HepG2 (cell line): Measurements from ENCODE around the gene API5. TPM values are rescaled to one million over a fixed set of nuclear protein-coding genes. Genes with fewer than 3 reads are reported as not detected.
A peak's percentile ranks its signal among the peaks of the same experiment; 100 is the strongest.

Experiments used
- AHR ChIP-seq: IDR thresholded peaks from 2 replicates; pipeline ENCODE4 v1.6.1; 2018; ENCODE audit warnings: missing genetic modification reagents, missing compliant biosample characterization
- CEBPZ ChIP-seq: IDR thresholded peaks from 2 replicates; pipeline ENCODE4 v1.6.1; 2012; ENCODE audit warnings: low read length, improper control_type of control experiment
- HIVEP1 ChIP-seq: sonication (generic); formaldehyde crosslinking; IDR thresholded peaks from 2 replicates; pipeline ENCODE4 v1.4.0; 2020; ENCODE audit warnings: mild to moderate bottlenecking, missing genetic modification reagents
- MATR3 ChIP-seq: sonication (generic); formaldehyde crosslinking; IDR thresholded peaks from 2 replicates; pipeline ENCODE4 v1.4.0; 2020; ENCODE audit warnings: missing genetic modification reagents
- MED8 ChIP-seq: sonication (generic); formaldehyde crosslinking; IDR thresholded peaks from 2 replicates; pipeline ENCODE4 v1.8.1; 2023; ENCODE audit warnings: mild to moderate bottlenecking, missing genetic modification reagents; ENCODE audit not compliant: insufficient replicate concordance
- NFE2L2 ChIP-seq: fragments of 150-350 bp; IDR thresholded peaks from 2 replicates; pipeline ENCODE4 v1.6.1; 2014; ENCODE audit warnings: low read length
- NR0B2 ChIP-seq: sonication (generic); formaldehyde crosslinking; IDR thresholded peaks from 2 replicates; pipeline ENCODE4 v1.4.0; 2020; ENCODE audit warnings: mild to moderate bottlenecking, missing genetic modification reagents
- NR3C1 ChIP-seq: sonication (generic); formaldehyde crosslinking; IDR thresholded peaks from 2 replicates; pipeline ENCODE4 v1.4.0; 2020; ENCODE audit warnings: missing genetic modification reagents
- PHF5A ChIP-seq: IDR thresholded peaks from one replicate; pipeline ENCODE4 v1.6.1; 2018; ENCODE audit warnings: low read depth, missing genetic modification reagents; ENCODE audit not compliant: unreplicated experiment
- SNAPC5 ChIP-seq: sonication (generic); formaldehyde crosslinking; IDR thresholded peaks from 2 replicates; pipeline ENCODE4 v1.8.1; 2023; ENCODE audit warnings: mild to moderate bottlenecking, missing genetic modification reagents, borderline replicate concordance
- STAT5B ChIP-seq: sonication (generic); formaldehyde crosslinking; IDR thresholded peaks from 2 replicates; pipeline ENCODE4 v1.4.0; 2020; ENCODE audit warnings: missing genetic modification reagents
- STAT6 ChIP-seq: sonication (generic); formaldehyde crosslinking; IDR thresholded peaks from 2 replicates; pipeline ENCODE4 v1.4.0; 2020; ENCODE audit warnings: missing genetic modification reagents, mild to moderate bottlenecking, borderline replicate concordance
- TBX2 ChIP-seq: sonication (generic); formaldehyde crosslinking; IDR thresholded peaks from 2 replicates; pipeline ENCODE4 v1.5.0; 2020; ENCODE audit warnings: missing genetic modification reagents, mild to moderate bottlenecking, borderline replicate concordance
- ZIK1 ChIP-seq: sonication (generic); formaldehyde crosslinking; IDR thresholded peaks from 2 replicates; pipeline ENCODE4 v1.5.0; 2020; ENCODE audit warnings: mild to moderate bottlenecking, low read depth, missing genetic modification reagents, borderline replicate concordance
- ZKSCAN8 ChIP-seq: IDR thresholded peaks from 2 replicates; pipeline ENCODE4 v1.6.1; 2016; ENCODE audit warnings: borderline replicate concordance, missing genetic modification reagents, missing compliant biosample characterization
- ZNF136 ChIP-seq: sonication (generic); formaldehyde crosslinking; IDR thresholded peaks from 2 replicates; pipeline ENCODE4 v1.8.1; 2022; ENCODE audit warnings: low read depth, mild to moderate bottlenecking, moderate library complexity, missing genetic modification reagents
- ZNF33B ChIP-seq: sonication (generic); formaldehyde crosslinking; IDR thresholded peaks from 2 replicates; pipeline ENCODE4 v1.5.1; 2020; ENCODE audit warnings: mild to moderate bottlenecking, missing genetic modification reagents
- ZNF367 ChIP-seq: sonication (generic); formaldehyde crosslinking; IDR thresholded peaks from 2 replicates; pipeline ENCODE4 v1.4.0; 2020; ENCODE audit warnings: missing genetic modification reagents, borderline replicate concordance
- polyA plus RNA-seq, 8 experiments: library from polyadenylated mRNA; depleted of rRNA in 3 of 8; stranded (reverse) in 7 of 8; unstranded in 1 of 8; fragments of >200 nt; fragmentation: Illumina TruSeq in 4 of 8; extraction: Trizol in 4 of 8; gene quantifications; 2 replicates each; pipeline versions ENCODE4 v1.2.1 to v1.2.3, GENCODE V29; 2011 to 2016; ENCODE audit warnings: low read depth in 4 of 8, missing spikeins in 1 of 8, mixed read lengths in 1 of 8; ENCODE audit not compliant: insufficient read depth in 1 of 8
- total RNA-seq, 5 experiments: library from RNA; depleted of rRNA; stranded (reverse); fragments of >200 nt; fragmentation: Illumina TruSeq; extraction: Trizol; gene quantifications; 2 replicates each; pipeline ENCODE4 v1.2.3, GENCODE V29; 2016; ENCODE audit warnings: low read depth in 1 of 5
- TF ChIP-seq, protein P1 (sequence below): sonication (generic); formaldehyde crosslinking; conservative IDR thresholded peaks from 2 replicates; pipeline ENCODE4 v1.8.0; 2022; ENCODE audit warnings: low read depth, missing genetic modification reagents
- TF ChIP-seq, protein P2 (sequence below): sonication (generic); formaldehyde crosslinking; IDR thresholded peaks from 2 replicates; pipeline ENCODE4 v1.4.0; 2020; ENCODE audit warnings: missing genetic modification reagents; ENCODE audit errors: not compliant biosample characterization

Gene API5
- total and polyA plus RNA-seq, 2 of the 13 experiments (the other 11 are each of a cell fraction or from before 2014, with no cell fraction given), result 21.6 to 59.0 TPM

GRCh38 chr11:43311791-43312607 lies at the start of gene API5 (continued):
- TF ChIP-seq STAT5B (CRISPR knock-in tag), result no peak
- TF ChIP-seq ZNF33B, result peak; percentile 68
- TF ChIP-seq, protein P1, sequence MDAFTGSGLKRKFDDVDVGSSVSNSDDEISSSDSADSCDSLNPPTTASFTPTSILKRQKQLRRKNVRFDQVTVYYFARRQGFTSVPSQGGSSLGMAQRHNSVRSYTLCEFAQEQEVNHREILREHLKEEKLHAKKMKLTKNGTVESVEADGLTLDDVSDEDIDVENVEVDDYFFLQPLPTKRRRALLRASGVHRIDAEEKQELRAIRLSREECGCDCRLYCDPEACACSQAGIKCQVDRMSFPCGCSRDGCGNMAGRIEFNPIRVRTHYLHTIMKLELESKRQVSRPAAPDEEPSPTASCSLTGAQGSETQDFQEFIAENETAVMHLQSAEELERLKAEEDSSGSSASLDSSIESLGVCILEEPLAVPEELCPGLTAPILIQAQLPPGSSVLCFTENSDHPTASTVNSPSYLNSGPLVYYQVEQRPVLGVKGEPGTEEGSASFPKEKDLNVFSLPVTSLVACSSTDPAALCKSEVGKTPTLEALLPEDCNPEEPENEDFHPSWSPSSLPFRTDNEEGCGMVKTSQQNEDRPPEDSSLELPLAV (CRISPR knock-in tag), result no peak
- peak; percentile 76 for TF ChIP-seq TBX2 (CRISPR knock-in tag)
- no peak for TF ChIP-seq NFE2L2
- TF ChIP-seq STAT6 (CRISPR knock-in tag), result no peak
- TF ChIP-seq NR3C1 (CRISPR knock-in tag), result no peak
- TF ChIP-seq AHR, result no peak
- no peak for TF ChIP-seq HIVEP1
- no peak for TF ChIP-seq MATR3 (CRISPR knock-in tag)
- TF ChIP-seq ZNF367 (CRISPR knock-in tag), result no peak
- TF ChIP-seq PHF5A (CRISPR knock-in tag), result no peak
- no peak for TF ChIP-seq SNAPC5 (CRISPR knock-in tag)
- 0 out of 2 replicates have a peak, but pooled peaks have one; percentile 20 for TF ChIP-seq NR0B2 (CRISPR knock-in tag)
- peak; percentile 71; the same call in 1 of the 2 replicates for TF ChIP-seq ZKSCAN8
- no peak for TF ChIP-seq ZNF136 (CRISPR knock-in tag)
- TF ChIP-seq, protein P2, sequence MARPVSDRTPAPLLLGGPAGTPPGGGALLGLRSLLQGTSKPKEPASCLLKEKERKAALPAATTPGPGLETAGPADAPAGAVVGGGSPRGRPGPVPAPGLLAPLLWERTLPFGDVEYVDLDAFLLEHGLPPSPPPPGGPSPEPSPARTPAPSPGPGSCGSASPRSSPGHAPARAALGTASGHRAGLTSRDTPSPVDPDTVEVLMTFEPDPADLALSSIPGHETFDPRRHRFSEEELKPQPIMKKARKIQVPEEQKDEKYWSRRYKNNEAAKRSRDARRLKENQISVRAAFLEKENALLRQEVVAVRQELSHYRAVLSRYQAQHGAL (CRISPR knock-in tag), result no peak
- peak; percentile 49; the same call in 1 of the 2 replicates for TF ChIP-seq ZIK1 (CRISPR knock-in tag)
- no peak for TF ChIP-seq MED8 (CRISPR knock-in tag)
- no peak for TF ChIP-seq CEBPZ
